H1 (cell line): ENCODE results near the gene ABHD18. TPM values are rescaled to one million over a fixed set of nuclear protein-coding genes. Genes with fewer than 3 reads are reported as not detected.

Experiments
- CTCF ChIA-PET: fragments of 300-600 bp; sonication (Branson Sonifier 250); formaldehyde crosslinking; loops from one replicate; lab custom pipeline; 2021; ENCODE audit not compliant: partially characterized antibody; lab: Charles Lee
- POLR2A ChIA-PET: fragments of 300-600 bp; sonication (Branson Sonifier 250); formaldehyde crosslinking; loops from one replicate; lab custom pipeline; 2021; ENCODE audit warnings: inconsistent platforms; ENCODE audit not compliant: partially characterized antibody; lab: Charles Lee
- DNase-seq, 2 experiments: peaks; one replicate each; pipeline versions ENCODE4 v3.0.0 to v3.0.0-alpha.2; 2010 to 2022; ENCODE audit warnings: low spot score in 2 of 2, low read depth in 1 of 2, mixed read lengths in 1 of 2
- FAIRE-seq: peaks from 2 replicates; lab custom pipeline; 2011; peaks lifted over from hg19 to GRCh38; lab: Jason Lieb, UNC
- H2AFZ ChIP-seq: 2 replicates; pipeline ENCODE4 v1.8.1; 2012; ENCODE audit warnings: low read length, inconsistent platforms
- H2AK5ac ChIP-seq: 2 replicates; pipeline ENCODE4 v1.6.1; 2013; ENCODE audit warnings: low read depth, low read length
- H2BK120ac ChIP-seq: replicated peaks from 2 replicates; pipeline ENCODE3; 2013; ENCODE audit warnings: low read depth, low read length, inconsistent platforms
- H2BK12ac ChIP-seq: 2 replicates; pipeline ENCODE4 v1.6.1; 2013; ENCODE audit warnings: low read depth, low read length
- H2BK15ac ChIP-seq: 2 replicates; pipeline ENCODE4 v1.6.1; 2013; ENCODE audit warnings: low read length
- H2BK20ac ChIP-seq: 2 replicates; pipeline ENCODE4 v1.6.1; 2013; ENCODE audit warnings: low read length
- H2BK5ac ChIP-seq: 2 replicates; pipeline ENCODE4 v1.6.1; 2013; ENCODE audit warnings: low read depth, low read length
- H3K14ac ChIP-seq: 2 replicates; pipeline ENCODE4 v1.6.1; 2013; ENCODE audit warnings: inconsistent platforms; ENCODE audit not compliant: insufficient read length
- H3K18ac ChIP-seq: 2 replicates; pipeline ENCODE4 v1.6.1; 2013; ENCODE audit warnings: low read length; ENCODE audit errors: extremely low read depth
- H3K23ac ChIP-seq: 2 replicates; pipeline ENCODE4 v1.6.1; 2013; ENCODE audit warnings: inconsistent platforms; ENCODE audit not compliant: insufficient read length
- H3K23me2 ChIP-seq: 2 replicates; pipeline ENCODE4 v1.6.1; 2013; ENCODE audit warnings: low read depth, low read length
- H3K27ac ChIP-seq: 2 replicates; pipeline ENCODE4 v1.6.1; 2011; ENCODE audit warnings: low read depth, low read length, inconsistent platforms
- H3K27me3 ChIP-seq, 4 experiments: replicated peaks in 1 of 4; 1 replicate in 1 of 4; 2 replicates in 3 of 4; pipeline versions ENCODE4 v1.6.1 to v1.8.1; 2011 to 2013; ENCODE audit warnings: low read length in 3 of 4, mild to moderate bottlenecking in 3 of 4, inconsistent platforms in 2 of 4, mixed read lengths in 2 of 4, moderate library complexity in 1 of 4; ENCODE audit not compliant: control insufficient read depth in 3 of 4, insufficient read depth in 3 of 4; ENCODE audit errors: extremely low read depth in 1 of 4
- H3K36me3 ChIP-seq, 4 experiments: 2 replicates each; pipeline versions ENCODE4 v1.6.1 to v1.8.1; 2011 to 2013; ENCODE audit warnings: mild to moderate bottlenecking in 4 of 4, low read length in 3 of 4, moderate library complexity in 2 of 4, control low read depth in 1 of 4, inconsistent platforms in 1 of 4; ENCODE audit not compliant: insufficient read depth in 4 of 4, control insufficient read depth in 2 of 4
- H3K4ac ChIP-seq: replicated peaks from 2 replicates; pipeline ENCODE3; 2013; ENCODE audit warnings: low read length, low read depth, mixed read lengths, inconsistent platforms; ENCODE audit not compliant: insufficient read length
- H3K4me1 ChIP-seq, 4 experiments: replicated peaks in 1 of 4; 1 replicate in 1 of 4; 2 replicates in 3 of 4; pipeline versions ENCODE4 v1.6.1 to v1.8.1; 2011 to 2013; ENCODE audit warnings: low read length in 3 of 4, inconsistent platforms in 2 of 4, mixed read lengths in 1 of 4; ENCODE audit not compliant: insufficient read depth in 4 of 4, control insufficient read depth in 3 of 4
- H3K4me2 ChIP-seq, 2 experiments: 2 replicates each; pipeline versions ENCODE4 v1.6.1 to v1.8.1; 2011 to 2013; ENCODE audit warnings: low read depth in 2 of 2, low read length in 2 of 2, control low read depth in 1 of 2, inconsistent platforms in 1 of 2, mild to moderate bottlenecking in 1 of 2; ENCODE audit not compliant: insufficient read depth in 1 of 2
- H3K4me3 ChIP-seq, 4 experiments: fragments of 200-600, 300-600 bp in 1 of 4; sonication (generic), shearing (Covaris generic), sonication (Bioruptor Twin) in 1 of 4; 2 replicates each; pipeline versions ENCODE4 v1.5.1 to v1.8.1; 2011 to 2016; ENCODE audit warnings: low read length in 4 of 4, low read depth in 3 of 4, control low read depth in 2 of 4, inconsistent platforms in 2 of 4, mild to moderate bottlenecking in 2 of 4, mixed read lengths in 1 of 4, moderate library complexity in 1 of 4; ENCODE audit not compliant: insufficient read depth in 2 of 4; ENCODE audit errors: extremely low read depth in 1 of 4
- H3K56ac ChIP-seq: replicated peaks from 2 replicates; pipeline ENCODE3; 2013; ENCODE audit warnings: low read depth, mild to moderate bottlenecking, mixed read lengths, low read length, inconsistent platforms; ENCODE audit not compliant: insufficient read length
- H3K79me1 ChIP-seq: 2 replicates; pipeline ENCODE4 v1.6.1; 2013; ENCODE audit warnings: low read depth, low read length, control low read depth
- H3K79me2 ChIP-seq, 2 experiments: 2 replicates each; pipeline versions ENCODE4 v1.6.1 to v1.8.1; 2012 to 2013; ENCODE audit warnings: low read length in 2 of 2, mild to moderate bottlenecking in 2 of 2, inconsistent platforms in 1 of 2; ENCODE audit not compliant: insufficient read depth in 2 of 2, control insufficient read depth in 1 of 2
- H3K9ac ChIP-seq, 4 experiments: replicated peaks in 1 of 4; 1 replicate in 1 of 4; 2 replicates in 3 of 4; pipeline versions ENCODE4 v1.6.1 to v1.8.1; 2011 to 2013; ENCODE audit warnings: low read depth in 3 of 4, low read length in 3 of 4, control low read depth in 2 of 4, mild to moderate bottlenecking in 2 of 4, moderate library complexity in 2 of 4, inconsistent platforms in 1 of 4; ENCODE audit errors: extremely low read depth in 1 of 4
- H3K9me3 ChIP-seq, 2 experiments: 2 replicates each; pipeline versions ENCODE4 v1.6.1 to v1.8.1; 2012 to 2013; ENCODE audit warnings: mild to moderate bottlenecking in 2 of 2, moderate library complexity in 2 of 2, control low read depth in 1 of 2, inconsistent platforms in 1 of 2, low read depth in 1 of 2, low read length in 1 of 2, mixed read lengths in 1 of 2; ENCODE audit not compliant: insufficient read depth in 2 of 2
- H4K20me1 ChIP-seq, 2 experiments: replicated peaks in 1 of 2; 2 replicates each; pipeline versions ENCODE3 to v1.8.1; 2011 to 2013; ENCODE audit warnings: inconsistent platforms in 2 of 2, low read length in 2 of 2, mild to moderate bottlenecking in 1 of 2; ENCODE audit not compliant: insufficient read depth in 2 of 2, control insufficient read depth in 1 of 2
- H4K5ac ChIP-seq: 2 replicates; pipeline ENCODE4 v1.6.1; 2013; ENCODE audit warnings: low read length, low read depth, mixed read lengths, inconsistent platforms; ENCODE audit not compliant: insufficient read length
- H4K8ac ChIP-seq: 2 replicates; pipeline ENCODE4 v1.8.0; 2013; ENCODE audit warnings: mild to moderate bottlenecking, moderate library complexity, low read length, inconsistent platforms; ENCODE audit not compliant: insufficient read depth; ENCODE audit errors: extremely low read depth
- H4K91ac ChIP-seq: replicated peaks from 2 replicates; pipeline ENCODE3; 2013; ENCODE audit warnings: low read length, mixed read lengths, inconsistent platforms; ENCODE audit not compliant: insufficient read length
- JUND ChIP-seq: IDR thresholded peaks from 2 replicates; pipeline ENCODE4 v1.6.1; 2011; ENCODE audit warnings: mild to moderate bottlenecking, improper control_type of control experiment, low read length
- RAD21 ChIP-seq, 2 experiments: IDR thresholded peaks in 1 of 2; conservative IDR thresholded peaks in 1 of 2; 2 replicates each; pipeline ENCODE4 v1.6.1; 2011; ENCODE audit warnings: low read depth in 2 of 2, low read length in 2 of 2, improper control_type of control experiment in 1 of 2, inconsistent platforms in 1 of 2, mild to moderate bottlenecking in 1 of 2, moderate library complexity in 1 of 2
- SIRT6 ChIP-seq: IDR thresholded peaks from one replicate; pipeline ENCODE4 v1.7.1; 2012; ENCODE audit warnings: low read length, inconsistent platforms
- YY1 ChIP-seq: IDR thresholded peaks from 2 replicates; pipeline ENCODE4 v1.6.1; 2011; ENCODE audit warnings: low read depth, mild to moderate bottlenecking, low read length
- WGBS, 2 experiments: shearing (Covaris generic) in 1 of 2; methylation state at CpG; one replicate each; pipeline versions ENCODE4 v1.1.6 to v1.1.7; 2013 to 2015; ENCODE audit warnings: low lambda C conversion rate in 2 of 2, mixed read lengths in 2 of 2, inconsistent platforms in 1 of 2, low coverage in 1 of 2, missing lambda C conversion rate in 1 of 2; ENCODE audit not compliant: insufficient replicate concordance in 2 of 2, insufficient coverage in 1 of 2, insufficient read length in 1 of 2; ENCODE audit errors: extremely low coverage in 1 of 2, missing lambda C conversion rate in 1 of 2; 5-methylcytosine and 5-hydroxymethylcytosine counted together
- polyA plus RNA-seq, 7 experiments: library from polyadenylated mRNA; depleted of rRNA in 3 of 7; stranded (reverse) in 5 of 7; unstranded in 2 of 7; fragments of >200 nt in 5 of 7; fragments of 200-250 nt in 2 of 7; gene quantifications; 1 replicate in 5 of 7; 2 replicates in 1 of 7; 4 replicates in 1 of 7; pipeline versions ENCODE4 v1.2.1 to v1.2.3, GENCODE V29; 2011 to 2013; ENCODE audit warnings: missing spikeins in 2 of 7, mixed read lengths in 2 of 7
- total RNA-seq: library from RNA; stranded (reverse); fragmentation: NEBNext Ultra II Directional; extraction: Animal tissue kit (Norgen Biotek cat#: 25700); gene quantifications from 2 replicates; pipeline ENCODE4 v1.2.1, GENCODE V29; 2021
- TF ChIP-seq, protein P1 (sequence below): IDR thresholded peaks from 2 replicates; pipeline ENCODE4 v1.6.1; 2012; ENCODE audit warnings: inconsistent platforms

Gene ABHD18
- total and polyA plus RNA-seq, 2 of the 8 experiments (the other 6 are each of a cell fraction or from before 2014, with no cell fraction given) = 2.7 to 17.0 TPM

DNA sequence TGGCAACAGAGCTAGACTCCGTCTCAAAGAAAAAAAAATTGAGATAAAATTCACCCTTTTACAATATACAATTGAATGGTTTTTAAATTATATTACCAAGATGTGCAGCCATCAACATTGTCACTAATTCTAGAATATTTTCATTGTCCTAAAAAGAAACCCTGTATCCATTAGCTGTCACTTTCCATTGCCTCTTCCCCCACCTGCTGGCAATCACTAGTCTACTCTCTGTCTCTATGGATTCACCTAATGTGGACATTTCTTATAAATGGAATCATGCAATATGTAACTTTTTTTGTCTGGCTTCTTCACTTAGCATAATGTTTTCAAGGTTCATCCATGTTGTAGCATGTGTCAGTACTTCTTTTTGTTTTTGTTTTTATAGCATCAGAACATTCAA lies 20.8 kb downstream of the ABHD18 start:
- 100% methylated on average over 1 of the region's 1 CpG; no CpG with 5 or more reads in 1 of the 2 experiments for WGBS, 2 experiments
- Histone ChIP-seq H4K8ac (no peak overlapping the region), H3K23me2 (no peaks in the 10 kb centered on the region), H4K20me1 (no peaks in the 10 kb centered on the region), H2BK15ac (no peak overlapping the region), H4K91ac (no peak overlapping the region), H2BK20ac (no peak overlapping the region), H4K5ac (no peak overlapping the region), H2AFZ (no peak overlapping the region), H3K79me1 (no peaks in the 10 kb centered on the region), H3K36me3 (peaks cover 0 to 18% (median 0%) of the 10 kb centered on the region in 4 experiments; a peak in 4 of 8 replicates), H3K4ac (no peak overlapping the region), H3K56ac (no peak overlapping the region), H3K4me1 (no peaks in the 10 kb centered on the region), H3K9me3 (no peaks in the 10 kb centered on the region), H2BK12ac (no peak overlapping the region), H2AK5ac (no peak overlapping the region), H3K4me3 (no peak overlapping the region), H3K23ac (no peak overlapping the region), H3K9ac (no peak overlapping the region), H3K18ac (no peak overlapping the region), H3K14ac (no peak overlapping the region), H3K27ac (no peak overlapping the region), H3K79me2 (no peaks in the 10 kb centered on the region), H3K4me2 (no peak overlapping the region), H2BK5ac (no peak overlapping the region), H2BK120ac (no peak overlapping the region), H3K27me3 (peaks cover 0 to 1% (median 0%) of the 10 kb centered on the region in 4 experiments; a peak in 1 of 7 replicates)
- POLR2A ChIA-PET = interaction anchor here (1.0 kb wide), 1 partner anchor 21 kb away, joined by 4 read pairs; the partner anchor contains the start of genes ABHD18 and MFSD8
- FAIRE-seq = no peak
- TF ChIP-seq JUND = no peak
- 0 out of 4 replicates have a peak, but pooled peaks of 1 of the 2 experiments have one; percentile 10 for TF ChIP-seq RAD21 (IDR thresholded peaks at IDR 0.05 in 1 of 2, conservative IDR thresholded peaks at IDR 0.05 in 1 of 2; ENCODE audit: low read depth in 2 of 2, low read length in 2 of 2)
- TF ChIP-seq, protein P1, sequence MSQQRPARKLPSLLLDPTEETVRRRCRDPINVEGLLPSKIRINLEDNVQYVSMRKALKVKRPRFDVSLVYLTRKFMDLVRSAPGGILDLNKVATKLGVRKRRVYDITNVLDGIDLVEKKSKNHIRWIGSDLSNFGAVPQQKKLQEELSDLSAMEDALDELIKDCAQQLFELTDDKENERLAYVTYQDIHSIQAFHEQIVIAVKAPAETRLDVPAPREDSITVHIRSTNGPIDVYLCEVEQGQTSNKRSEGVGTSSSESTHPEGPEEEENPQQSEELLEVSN = no peak
- no peak for TF ChIP-seq SIRT6
- no peak for TF ChIP-seq YY1
- no peak for DNase-seq
- CTCF ChIA-PET = interaction anchor here (0.6 kb wide), 1 partner anchor 12 kb away, joined by 5 read pairs; no protein-coding TSS in a partner anchor
